Peyer's patch (tissue), 4 donors: Measurements from ENCODE around the gene GPRIN2.
"Not testable (repeated sequence)": the region's sequence is repeated elsewhere in the genome, so short reads cannot be mapped to it uniquely, and the experiment has no call there.

Experiments
- CTCF ChIP-seq, 6 experiments: fragments of 450-650 bp in 4 of 6; fragments of 200-600 bp in 2 of 6; sonication (generic) in 1 of 6; IDR thresholded peaks; one replicate each; pipeline ENCODE4 v1.5.1; 2017 to 2019; ENCODE audit warnings: antibody characterized with exemption in 6 of 6, mild to moderate bottlenecking in 3 of 6, moderate library complexity in 1 of 6
- POLR2A ChIP-seq, 2 donors: fragments of 450-650 bp; IDR thresholded peaks; one replicate each; pipeline ENCODE4 v1.5.1; 2017; ENCODE audit warnings: antibody characterized with exemption in 2 of 2, mild to moderate bottlenecking in 2 of 2, moderate library complexity in 2 of 2

- TF ChIP-seq CTCF, POLR2A (IDR thresholded peaks at IDR 0.05): not testable (repeated sequence)
Observed at GRCh38 chr10:46600516-46600915, 44.1 kb upstream of the GPRIN2 start.
